NCI-H82 treated with DMSO at 0.1 percent for 48 hours (cell line): ENCODE results near the gene GNAQ.

Experiments used
- DNase-seq: peaks from one replicate; lab custom pipeline; 2025; ENCODE audit not compliant: unreplicated experiment; lab: John Stamatoyannopoulos, UW

GNAQ gene

DNA sequence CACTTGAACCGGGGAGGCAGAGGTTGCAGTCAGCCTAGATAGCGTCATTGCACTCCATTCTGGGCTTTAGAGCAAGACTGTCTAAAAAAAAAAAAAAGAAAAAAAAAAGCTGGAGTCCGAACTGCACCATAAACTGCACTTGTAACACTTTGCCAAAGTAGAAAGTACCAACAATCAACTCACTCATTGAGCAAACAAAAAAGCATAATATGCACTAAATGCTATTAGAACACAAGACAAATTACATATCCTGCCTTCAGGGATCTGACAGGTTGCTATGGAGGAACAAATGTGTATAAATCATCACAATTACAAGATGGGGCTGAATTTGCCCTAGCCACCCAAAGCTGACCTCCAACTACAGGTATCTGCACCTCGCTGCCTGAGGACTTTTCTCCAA lies 27.9 kb downstream of the GNAQ start:
- DNase-seq = no peak

DNA sequence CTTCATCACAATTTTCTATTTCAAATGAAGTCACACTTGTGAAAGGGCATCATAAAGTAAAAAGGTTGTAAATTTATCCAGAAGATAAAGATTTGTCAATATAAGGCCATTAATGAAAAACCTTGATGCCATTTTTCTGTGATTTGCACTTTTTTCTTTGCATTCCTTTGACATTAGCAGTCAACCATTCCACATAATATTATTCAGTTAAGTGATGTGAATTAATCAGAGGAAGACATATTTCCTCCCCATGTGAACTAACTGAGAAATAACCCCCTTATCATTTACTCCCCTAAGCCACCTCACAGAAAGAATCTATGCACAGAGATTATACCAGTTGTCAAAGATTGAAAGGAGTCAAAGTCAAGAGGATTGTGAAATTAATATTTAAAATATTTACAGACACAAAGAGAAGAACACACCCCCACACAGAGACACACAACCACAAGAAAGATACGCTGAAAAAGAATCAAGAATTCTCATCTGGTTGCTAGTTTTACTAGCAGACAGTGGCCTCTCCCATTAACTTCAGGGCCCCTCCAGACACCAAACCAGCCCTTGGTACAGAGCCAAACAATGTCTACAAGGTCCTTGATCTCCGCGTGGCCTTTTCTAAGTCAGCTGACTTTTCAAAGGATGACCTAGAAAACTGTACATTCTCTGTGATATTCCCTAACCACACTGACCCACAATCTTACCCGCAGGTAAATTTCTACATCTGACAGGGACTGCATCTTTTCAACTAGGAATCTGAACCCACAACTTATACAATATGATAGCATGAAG lies 29.5 kb downstream of the GNAQ start:
- DNase-seq = no peak

GRCh38 chr9:78000221-78000620 lies 31.4 kb downstream of the GNAQ start:
- no peak for DNase-seq

DNA sequence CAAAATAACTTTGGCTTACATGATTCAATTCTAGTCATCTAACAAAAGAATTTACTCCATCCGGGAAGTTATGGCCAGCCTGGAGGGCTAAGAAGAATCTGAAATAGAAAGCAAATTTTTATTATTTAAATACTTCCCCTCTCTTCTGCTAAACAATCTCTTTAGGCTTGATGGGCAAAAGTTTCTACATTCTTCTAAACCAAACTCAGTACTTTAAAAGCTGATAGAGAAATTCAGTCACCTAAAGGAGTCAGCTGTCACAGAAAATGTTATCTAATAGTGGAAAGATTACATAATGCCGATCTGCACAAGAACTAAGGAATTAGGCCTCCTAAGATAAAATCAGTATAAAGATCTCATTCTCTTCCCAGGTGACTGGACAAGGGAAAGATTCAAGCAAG lies 32.4 kb downstream of the GNAQ start:
- DNase-seq = no peak

DNA sequence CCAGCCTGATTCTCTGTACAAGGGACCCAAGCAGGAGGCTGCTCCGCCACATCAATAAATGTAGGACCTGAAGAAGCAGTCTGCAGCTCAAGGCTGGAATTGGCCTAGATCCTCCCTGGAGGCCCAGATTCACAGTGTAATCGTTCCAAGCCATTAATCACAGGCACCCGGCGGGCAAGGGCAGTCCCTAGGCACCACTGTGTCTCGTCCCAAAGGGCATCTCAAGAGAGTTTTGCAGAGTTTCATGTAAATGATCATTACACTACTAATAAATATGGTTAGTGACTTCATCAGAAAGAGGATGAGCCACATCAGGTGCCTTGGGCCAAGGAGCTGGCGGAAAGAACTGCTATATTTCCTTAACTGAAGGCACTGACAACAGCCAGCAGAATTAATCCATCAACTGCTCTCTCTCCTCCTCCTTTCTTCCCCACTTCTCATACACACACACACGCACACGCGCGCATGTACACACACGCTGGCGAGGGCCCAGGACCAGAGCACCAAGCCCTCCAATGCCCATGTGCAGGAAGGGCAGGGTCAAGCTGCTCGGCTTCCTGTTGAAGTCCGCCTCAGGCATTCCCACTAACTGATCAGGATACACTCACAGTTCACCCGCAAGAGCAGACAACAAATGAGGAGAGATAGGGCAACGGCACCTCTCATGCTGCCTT lies 33.9 kb downstream of the GNAQ start:
- no peak for DNase-seq

DNA sequence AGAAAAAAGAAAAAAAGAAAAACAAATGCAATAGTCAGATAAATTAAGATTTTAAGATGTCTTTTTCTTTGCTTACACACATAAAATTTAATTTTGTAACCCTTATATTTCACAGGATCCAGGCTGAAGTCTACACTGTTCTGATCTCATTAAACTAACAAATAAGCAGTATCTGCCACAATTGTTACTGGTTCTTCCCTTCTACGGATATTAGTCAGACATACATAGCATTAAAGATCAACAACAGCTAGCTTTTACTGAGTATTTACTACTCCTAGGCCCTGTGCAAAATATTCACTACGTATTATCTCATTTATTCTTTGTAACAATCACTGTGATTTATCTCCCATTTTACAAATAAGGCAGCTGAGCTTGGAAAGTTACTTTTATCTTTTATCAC lies 34.9 kb downstream of the GNAQ start:
- no peak for DNase-seq

DNA sequence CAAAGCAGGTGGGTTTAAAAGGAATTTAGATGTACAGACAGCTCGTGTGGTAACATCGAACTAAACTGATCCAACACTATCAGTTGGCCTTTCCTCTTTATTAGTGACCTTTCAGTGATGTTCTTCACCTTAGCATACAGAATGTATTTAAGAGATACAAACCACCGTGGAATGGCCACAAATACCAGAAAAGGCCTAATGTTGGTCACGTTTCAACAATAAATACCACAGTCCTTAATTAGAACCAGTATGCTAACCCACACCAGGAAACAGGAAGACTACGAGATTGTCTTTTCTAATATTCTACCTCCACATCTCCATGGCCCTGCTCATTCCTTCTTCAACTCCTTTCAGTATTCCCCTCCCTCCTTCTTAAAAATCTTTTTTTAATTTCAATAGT lies 40.4 kb downstream of the GNAQ start:
- no peak for DNase-seq

- DNase-seq = no peak
Observed at GRCh38 chr9:77989909-77990308, 41.7 kb downstream of the GNAQ start.

DNA sequence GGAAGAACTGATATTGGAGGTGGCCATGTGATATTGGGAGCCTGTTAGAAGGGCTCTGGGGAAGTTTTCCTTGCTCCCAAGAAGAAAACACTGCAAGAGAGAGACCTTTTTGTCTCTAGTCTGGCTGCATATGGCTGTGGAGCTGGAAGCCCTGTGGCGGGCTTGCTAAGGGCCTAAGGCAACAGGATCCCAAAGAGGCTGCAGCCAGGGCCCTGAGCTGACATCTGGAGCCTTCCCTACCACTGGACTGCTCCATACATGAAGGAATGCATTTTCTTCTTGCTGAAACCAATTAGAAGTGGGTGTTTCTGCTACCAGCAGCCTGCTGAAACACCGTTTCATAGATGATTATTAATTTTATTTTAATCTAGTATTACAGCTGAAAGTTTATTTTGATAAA lies 42.2 kb downstream of the GNAQ start:
- no peak for DNase-seq

- DNase-seq = no peak
Observed at GRCh38 chr9:77988630-77989029, 43.0 kb downstream of the GNAQ start.

GRCh38 chr9:77987880-77988525 lies 43.6 kb downstream of the GNAQ start:
- DNase-seq = no peak

GRCh38 chr9:77987081-77987656 lies 44.4 kb downstream of the GNAQ start:
- DNase-seq = no peak

DNA sequence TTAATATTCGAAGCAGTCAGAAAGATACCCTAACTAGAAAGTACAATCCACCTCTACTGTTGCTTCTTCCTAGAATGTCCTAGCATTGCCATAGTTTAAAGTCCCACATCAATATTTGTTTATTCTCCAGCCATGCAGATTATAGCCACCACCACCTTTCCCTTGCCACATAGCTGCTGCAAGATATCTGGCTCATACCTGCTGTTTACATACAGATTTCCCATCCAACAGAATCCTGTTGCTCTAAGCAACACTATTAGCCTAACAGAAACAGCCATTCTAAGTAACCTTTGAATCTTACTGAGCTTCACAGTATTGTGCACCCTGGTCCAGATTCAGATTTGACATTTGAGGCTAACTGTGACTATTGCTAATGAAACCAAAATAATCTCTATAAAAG lies 45.6 kb downstream of the GNAQ start:
- DNase-seq = no peak

DNA sequence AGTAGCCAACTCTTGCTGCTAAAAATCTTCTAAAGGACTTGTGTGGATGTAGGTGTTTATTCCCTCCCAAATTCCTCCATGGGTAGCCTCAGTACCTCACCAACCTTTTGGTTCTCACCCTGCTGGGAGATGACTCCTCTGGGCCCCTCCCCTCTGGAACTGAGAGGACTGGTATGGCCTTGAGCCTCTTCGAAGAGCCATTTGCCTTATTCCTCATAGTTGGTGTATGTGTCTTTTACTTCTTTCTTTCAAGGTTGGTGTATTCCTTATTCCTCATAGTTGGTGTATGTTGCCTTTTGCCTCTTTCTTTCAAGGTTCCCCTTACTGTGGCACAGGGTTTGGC lies 48.3 kb downstream of the GNAQ start:
- DNase-seq = no peak

- no peak for DNase-seq
Observed at GRCh38 chr9:77982581-77983319, 48.9 kb downstream of the GNAQ start.

GRCh38 chr9:77981907-77982306 lies 49.7 kb downstream of the GNAQ start:
- DNase-seq = no peak

GRCh38 chr9:77981332-77981731 lies 50.3 kb downstream of the GNAQ start:
- DNase-seq = no peak

DNA sequence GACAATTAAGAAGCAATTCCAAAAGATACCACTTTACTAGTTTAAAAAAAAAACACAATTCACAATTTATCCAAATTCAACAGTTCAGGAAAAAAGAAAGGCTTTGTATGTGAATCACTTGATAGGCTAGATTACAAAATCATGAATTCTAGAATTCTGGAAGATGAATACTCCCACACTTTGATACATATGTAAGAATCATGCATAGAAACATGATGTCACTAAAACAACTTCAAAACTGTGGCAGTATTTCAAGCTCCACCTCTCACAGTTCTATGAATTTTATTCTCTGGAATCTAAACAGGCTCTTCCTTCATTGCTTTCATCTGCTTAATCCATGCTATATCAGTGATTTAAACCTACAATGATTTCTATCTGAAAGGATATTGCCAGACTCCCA lies 51.0 kb downstream of the GNAQ start:
- no peak for DNase-seq

GRCh38 chr9:77978086-77978781 lies 53.4 kb downstream of the GNAQ start:
- no peak for DNase-seq

DNA sequence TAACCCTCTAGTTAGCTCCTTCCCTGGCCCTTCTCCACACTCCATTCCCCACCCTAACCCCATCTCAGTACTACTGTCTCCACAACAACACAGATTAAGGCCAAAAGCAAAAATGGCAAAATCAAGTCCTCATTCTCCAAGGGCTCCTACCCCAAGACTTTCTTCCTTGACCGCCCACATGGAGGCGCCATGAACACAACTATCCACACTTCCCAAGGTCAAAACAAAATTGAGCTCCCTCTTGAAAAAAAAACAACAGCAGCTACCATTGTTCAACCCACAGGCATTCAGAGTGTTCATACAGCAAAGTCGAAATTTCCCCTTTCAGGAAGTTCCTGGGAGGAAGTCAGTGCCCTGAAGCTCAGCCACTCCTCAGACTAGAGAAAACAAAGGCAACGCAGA lies 54.4 kb downstream of the GNAQ start:
- DNase-seq = no peak

GRCh38 chr9:77975806-77976205 lies 55.8 kb downstream of the GNAQ start:
- DNase-seq = no peak
